ENCODE results near the gene LANCL2.
"Not testable (repeated sequence)": the region's sequence is repeated elsewhere in the genome, so short reads cannot be mapped to it uniquely, and the experiment has no call there.

LANCL2 gene

DNA sequence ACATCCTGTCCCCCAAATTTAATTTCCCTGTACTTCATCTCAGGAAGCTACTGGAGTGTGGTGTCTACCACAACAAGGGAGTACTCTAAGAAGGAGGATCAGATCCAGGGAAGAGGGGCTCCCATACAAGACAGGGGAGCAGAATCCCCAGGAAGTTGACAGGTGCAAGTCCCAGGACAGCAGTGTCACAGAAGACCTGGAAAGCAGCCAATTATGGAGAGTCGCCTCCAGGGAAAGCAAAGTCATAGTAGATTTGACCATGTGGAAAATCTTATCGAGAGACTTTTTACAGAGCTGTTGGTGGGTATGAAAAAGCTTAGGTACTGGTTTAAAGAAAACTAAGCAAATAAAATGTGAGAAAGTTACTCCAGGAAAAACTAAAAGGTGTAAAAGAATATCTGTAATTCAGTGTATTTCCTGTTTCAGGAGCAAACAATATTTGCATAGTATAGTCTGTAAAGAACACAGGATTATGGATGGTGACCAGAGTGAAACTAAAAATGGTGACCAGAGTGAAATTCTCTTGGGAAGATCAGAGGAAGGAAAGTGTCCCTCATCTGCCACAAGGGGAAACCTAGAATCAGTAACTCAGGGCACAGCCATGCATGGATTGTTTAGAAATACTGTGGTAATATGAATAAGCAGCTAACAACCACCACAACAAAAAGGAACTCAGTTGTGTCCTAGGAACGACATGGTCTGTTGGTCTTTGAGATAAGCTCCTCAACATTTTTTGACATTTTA is 44.5 kb downstream of the LANCL2 start:
- DNase-seq: no peak

DNA sequence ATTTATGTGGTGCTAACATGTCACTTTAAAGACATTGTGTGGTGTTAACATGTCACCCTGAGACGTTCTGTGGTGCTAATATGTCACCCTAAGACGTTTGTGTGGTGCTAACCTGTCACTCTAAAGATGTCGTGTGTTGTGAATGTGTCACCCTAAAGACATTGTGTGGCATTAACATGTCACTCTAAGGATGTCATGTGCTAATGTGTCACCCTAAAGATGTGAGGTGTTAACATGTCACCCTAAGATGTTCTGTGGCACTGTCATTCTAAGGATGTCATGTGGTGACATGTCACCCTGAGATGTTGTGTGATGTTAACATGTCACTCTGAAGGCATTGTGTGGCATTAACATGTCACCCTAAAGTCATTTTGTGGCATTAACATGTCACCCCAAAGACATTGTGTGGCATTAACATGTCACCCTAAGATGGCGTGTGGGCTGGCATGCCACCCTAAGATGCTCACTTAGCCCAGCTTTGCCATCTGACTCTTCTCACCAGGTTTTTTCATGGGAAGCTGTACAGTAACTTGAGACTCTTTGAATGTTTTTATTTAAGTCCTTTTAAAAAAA is 45.6 kb downstream of the LANCL2 start:
- no peak for DNase-seq

DNA sequence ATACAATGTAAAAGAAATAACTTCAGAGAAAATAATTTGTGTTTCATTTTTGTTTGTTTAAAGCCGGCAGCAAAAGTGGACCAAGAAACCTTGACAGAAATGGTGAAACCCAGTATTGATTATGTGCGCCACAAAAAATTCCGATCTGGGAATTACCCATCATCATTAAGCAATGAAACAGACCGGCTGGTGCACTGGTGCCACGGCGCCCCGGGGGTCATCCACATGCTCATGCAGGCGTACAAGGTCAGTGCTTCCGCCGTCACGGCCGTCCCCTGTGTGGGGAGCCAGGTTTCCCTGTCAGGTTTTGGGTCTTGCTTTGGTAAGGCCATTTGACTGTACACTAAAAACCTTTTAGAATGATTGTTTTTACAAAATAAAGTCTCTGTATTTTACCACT is 46.7 kb downstream of the LANCL2 start:
- no peak for DNase-seq

DNA sequence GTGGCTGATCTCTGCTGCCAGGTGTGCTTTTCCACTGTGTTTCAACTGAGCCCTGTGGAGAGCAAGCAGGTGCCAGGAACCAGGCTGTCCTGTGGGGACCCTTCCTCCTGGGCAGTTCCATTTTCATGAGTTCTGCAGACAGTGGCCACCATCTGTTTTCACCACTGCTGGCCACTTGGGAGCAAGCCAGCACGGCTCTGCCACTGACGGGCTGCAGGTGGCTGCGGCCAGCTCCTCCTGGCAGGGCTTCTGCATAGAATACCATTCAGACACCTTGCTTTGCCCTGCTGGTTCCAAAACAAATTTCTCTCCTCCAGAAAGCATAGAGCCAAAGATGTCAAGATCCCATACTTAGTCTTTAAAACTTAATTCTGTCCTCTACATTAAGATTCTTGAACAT is 48.3 kb downstream of the LANCL2 start:
- no peak for DNase-seq

DNA sequence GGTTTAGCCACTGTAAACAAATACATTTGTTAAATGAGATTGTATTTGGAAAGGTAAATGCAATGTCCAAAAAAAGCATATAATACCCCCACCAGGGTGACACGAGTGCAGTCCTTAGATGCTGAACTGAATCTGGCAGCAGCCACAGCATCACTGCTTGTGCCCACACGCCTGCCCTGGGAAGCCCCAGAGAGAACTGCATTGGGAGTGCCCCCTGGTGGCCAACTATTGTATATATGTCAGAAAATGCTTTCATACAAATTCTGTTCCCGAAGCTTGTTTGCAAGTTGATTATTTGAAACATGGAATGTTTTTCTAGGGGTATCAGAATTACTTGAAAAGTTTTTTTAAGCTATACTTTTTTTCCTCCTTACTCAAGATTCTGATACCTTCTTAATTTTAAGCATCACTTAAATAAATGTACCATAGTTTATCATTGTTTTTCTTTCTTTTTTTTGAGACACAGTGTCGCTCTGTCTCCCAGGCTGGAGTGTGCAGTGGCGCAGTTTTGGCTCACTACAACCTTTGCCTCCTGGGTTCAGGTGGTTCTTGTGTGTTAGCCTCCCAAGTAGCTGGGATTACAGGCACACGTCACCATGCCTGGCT is 50.1 kb downstream of the LANCL2 start:
- DNase-seq: peak; percentile 19 to 63

DNA sequence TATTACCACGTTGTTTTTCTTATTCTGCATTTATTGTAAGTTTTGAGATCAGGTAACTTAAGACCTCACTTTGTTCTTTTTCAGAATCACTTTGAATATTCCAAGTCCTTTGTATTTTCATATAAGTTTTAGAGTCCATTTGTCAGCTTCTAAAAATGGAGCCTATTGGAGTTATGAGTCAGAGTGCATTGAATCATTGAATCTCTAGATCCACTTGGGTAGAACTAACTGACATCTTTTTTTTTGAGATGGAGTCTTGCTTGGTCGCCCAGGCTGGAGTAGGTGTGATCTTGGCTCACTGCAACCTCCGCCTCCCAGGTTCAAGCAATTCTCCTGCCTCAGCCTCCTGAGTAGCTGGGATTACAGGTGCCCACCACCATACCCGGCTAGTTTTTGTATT is 52.3 kb downstream of the LANCL2 start:
- DNase-seq: not testable (repeated sequence)

DNA sequence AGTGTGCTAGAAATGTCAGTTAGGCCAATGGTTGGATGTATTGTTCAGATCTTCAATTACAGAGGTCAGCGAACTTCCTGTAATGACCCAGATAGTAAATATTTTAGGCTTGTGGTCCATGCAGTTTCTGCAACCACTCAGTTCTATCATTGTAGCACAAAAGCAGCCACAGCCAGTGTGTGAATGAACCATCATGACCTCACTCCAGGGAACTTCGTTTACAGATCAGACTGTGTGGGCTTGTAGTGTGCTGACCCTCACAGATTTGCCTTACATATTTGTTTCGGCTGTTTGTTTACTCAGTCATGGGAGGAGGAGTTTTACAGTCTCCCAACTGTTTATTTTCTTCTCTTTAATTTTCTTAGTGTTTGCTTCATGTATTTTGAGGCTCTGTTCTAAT is 55.4 kb downstream of the LANCL2 start:
- DNase-seq: no peak

DNA sequence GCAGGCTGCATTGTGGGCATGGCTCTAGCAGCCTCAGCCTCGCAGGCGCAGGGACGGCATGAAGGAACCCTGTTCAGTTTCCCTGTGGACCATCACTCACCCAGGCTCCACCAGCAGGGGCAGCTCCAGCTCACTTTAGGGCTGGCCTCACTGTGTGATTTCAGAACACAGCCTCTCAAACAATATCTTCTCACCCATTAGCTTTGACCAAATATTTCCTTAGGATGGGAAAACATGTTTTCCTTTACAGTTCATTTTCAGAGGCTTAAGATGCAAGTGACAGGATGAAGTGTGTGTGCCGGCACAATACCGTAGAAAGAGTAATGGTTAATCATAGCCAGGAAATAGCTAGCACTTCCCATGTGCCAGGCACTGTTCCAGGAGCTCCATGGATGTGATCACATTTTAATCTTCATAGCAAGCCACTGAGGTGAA is 58.2 kb downstream of the LANCL2 start:
- DNase-seq: no peak

DNA sequence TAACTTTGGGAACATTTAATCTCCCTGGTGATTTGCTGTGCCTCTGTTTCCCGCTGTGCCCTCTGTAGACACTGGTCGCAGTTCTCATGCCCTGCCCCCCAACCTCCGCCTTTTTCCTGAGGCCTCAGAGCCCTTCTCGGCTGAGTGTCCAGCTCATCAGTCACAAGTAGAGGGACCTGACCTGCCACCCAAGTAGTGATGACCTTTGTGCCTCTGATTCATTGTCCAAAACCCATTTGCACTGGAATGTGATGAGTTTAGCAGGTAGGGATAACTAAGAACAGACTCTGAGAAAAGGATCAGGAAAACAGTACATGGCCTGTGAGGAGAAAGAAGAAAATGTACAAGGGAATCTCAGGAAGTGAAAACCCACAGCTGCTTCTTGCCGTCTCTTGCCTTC is 58.8 kb downstream of the LANCL2 start:
- DNase-seq: no peak

DNA sequence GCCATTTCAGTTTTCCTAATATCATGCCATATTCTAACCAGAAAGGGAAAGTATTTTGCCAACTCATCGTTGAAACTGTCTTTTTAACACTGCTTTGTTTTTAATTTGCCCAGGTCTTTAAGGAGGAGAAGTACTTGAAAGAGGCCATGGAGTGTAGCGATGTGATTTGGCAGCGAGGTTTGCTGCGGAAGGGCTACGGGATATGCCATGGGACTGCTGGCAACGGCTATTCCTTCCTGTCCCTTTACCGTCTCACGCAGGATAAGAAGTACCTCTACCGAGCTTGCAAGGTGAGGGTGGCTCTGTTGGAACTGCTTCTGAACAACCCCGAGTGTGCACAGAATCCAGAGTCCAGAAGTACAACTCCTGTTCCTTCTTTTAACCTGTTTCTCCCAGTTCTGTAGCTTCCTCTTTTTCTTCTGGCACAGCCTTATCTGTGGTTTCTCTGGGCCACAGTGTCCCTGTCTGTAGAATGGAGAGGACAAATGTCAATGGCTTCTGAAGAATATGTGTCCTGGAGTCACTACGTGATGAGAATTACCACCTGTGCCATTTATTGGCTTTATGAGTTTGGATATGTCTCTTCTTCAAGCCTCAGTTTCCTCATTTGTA is 60.1 kb downstream of the LANCL2 start:
- DNase-seq: no peak

DNA sequence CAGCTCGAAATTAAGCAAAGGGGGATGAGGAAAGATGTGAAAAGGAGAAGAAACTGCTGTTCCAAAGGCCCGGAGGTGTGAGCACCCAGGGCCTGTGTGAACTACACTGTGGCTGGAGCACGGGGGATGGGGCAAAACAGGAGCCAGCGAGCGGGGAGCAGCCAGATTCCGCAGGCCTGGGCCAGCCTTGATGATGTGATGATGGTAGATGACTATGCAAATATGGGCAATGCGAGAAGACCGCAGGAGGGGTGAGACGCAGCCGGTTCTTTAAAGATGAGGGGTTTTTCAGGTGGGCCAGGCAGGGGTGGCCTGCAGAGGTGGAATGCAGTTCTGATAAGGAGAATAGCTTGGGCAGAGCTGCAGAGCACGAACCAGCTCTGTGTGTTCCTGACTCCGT is 61.5 kb downstream of the LANCL2 start:
- DNase-seq: no peak

DNA sequence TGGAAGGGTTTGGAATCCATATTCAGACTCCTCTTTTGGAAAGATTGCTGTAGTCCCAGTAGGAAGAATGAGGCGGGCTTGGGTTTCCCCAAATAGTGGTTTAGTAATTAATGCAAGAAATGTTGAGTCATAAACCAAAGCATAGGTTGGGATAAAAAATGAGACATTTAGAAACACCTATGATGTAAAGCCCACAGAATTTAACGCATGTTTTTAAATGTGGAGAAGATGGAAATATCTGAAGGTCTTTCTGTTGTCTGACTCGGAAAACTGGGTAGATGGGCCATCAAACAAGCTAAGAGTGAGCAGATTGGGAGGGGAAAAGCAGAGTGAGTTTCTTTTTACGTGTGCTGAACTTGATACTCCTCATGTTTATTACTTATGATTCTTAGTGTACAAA is 62.2 kb downstream of the LANCL2 start:
- DNase-seq: no peak

DNA sequence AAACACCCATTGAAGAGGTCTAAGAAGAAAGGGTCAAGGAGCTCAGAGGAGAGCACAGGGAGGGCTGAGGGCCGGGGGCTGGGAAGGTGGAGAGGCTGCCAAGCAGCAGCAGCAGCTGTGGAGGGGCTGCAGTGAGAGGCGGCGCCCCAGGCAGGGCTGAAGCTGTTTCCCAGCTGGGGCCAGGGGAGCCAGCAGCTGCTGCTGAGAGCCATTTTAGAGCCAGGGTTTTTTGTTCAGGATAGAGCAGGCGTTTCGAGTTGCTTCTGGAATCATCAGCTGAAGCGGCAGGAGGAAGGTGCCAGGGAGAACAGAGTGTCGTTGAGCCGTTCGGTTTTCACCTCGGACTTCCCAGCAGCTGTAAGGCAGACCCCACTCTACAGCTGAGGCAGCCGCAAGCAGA is 62.7 kb downstream of the LANCL2 start:
- no peak for DNase-seq

DNA sequence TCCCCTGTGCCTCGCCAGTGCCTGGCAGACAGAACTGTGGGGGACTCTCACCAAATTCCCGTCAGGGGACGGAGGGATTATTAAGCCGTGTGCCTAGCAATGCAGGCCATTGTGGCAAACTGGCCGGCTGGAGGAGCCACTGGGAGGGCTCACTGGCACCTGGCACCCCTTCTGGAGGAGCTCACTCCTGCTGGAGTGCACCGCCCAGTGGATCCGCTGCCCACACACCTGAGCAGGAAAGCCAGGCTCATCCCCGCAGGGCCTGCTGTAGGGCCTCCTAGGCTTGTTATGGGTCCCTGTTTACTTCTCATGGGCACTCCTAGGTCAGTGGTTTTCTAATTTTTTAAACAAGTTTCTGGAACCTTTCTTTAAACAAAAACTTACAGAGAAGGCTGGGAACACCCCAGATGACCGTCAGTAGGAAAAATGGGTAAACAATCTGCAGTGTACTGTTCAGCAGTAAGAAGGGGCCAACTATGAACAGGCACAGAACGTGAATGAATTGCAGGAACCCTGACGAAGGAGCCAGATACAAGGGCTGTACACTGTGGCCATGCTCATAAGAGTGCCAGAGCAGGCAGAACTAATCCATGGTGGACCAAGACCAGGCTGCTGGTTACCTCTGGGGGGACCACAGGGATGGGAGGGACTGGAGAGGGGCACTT is 64.8 kb downstream of the LANCL2 start:
- no peak for DNase-seq

DNA sequence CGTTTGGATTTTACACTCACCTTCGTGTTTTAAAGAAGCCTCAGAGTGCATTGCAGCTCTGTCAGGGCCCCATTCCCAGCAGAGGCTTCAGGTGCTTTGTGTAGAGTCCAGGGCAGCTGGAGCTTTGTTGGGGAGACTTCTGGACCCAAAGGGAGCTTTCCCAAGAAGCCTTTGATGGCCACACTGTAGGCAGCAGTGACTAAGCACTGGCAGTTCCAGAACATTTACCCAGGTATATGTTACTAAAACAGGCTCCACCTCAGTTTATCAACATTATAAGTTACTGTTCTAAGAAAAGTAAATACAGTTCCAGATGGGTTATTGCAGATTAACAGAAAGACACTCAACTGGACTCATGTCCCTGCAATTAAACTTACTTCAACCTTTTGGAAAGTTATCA is 66.8 kb downstream of the LANCL2 start:
- no peak for DNase-seq

DNA sequence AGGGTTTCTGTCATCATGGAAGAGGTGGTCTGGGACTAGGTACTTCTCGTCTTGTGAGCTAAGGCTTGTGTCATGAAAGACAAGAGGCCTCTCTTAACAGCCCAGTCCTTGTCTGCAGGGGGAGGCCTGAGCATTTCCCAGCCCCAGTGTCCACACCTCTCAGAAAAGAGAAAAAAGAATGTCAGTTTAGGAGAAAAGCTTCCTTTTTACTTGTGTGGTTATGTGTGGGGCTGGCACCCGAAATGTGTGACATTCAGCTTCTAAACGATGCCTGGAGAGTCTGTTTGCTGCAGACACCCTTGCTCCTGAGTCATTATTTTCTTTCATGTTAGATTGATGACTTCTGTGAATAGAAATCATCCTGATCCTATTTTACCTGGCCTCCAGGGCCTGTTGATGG is 67.4 kb downstream of the LANCL2 start:
- DNase-seq: no peak

DNA sequence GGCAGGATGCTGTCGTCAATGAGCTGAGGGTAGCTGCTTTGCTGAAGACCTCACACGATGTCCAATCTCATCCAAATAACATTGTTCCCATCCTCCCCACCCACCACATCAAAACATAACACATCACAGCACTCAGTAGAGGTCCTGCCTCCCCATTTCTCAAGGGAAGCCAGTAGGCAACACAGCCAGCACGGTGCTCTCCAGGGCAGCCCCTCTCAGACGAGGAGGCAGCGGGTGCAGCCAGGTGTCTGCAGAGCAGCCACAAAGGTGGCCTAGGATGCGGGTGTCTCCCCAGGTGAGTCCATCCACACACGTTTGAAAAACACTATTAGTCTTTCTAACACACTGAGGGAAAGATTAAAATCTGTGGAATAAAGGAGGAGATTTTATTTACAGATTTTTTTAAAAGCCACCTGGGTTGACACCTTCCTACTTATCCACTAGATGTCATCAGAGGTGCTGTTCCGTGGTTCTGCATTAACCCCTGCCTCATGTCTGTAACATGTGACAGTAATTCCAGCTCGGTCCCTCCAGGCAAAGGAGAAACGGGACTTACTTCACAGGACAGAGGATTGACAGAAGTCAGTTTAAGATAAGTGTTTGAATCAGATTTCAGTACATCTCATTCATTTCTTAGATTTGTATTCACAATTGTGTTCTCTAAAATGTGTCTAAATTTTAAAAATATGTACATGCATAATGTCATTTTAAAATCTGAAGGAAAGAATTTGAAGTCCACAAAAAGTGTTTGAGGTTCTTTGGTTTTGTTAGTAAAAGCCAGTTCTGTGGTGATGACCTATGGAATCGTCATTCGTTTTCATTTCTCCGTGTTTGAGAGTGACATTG is 68.0 kb downstream of the LANCL2 start:
- no peak for DNase-seq

DNA sequence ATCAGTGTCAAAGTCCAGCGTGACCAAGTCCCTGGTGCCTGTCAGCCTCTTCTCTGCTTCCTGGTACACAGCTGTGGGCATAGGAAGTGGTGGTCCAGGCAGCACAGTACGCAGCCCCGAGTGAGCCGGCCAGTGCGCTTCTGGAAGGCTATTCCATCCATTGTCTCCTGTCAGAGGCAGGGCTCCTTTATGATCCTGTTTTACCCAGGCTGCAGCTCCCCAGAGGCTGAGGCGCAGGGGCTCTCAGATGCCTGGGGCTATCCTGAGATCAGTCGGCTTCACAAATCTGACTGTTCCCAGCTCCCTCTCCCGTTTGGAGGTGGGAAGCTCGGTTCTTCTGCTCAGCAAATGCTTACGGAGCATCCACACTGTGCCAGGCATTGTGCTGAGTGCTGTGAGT is 70.3 kb downstream of the LANCL2 start:
- no peak for DNase-seq

DNA sequence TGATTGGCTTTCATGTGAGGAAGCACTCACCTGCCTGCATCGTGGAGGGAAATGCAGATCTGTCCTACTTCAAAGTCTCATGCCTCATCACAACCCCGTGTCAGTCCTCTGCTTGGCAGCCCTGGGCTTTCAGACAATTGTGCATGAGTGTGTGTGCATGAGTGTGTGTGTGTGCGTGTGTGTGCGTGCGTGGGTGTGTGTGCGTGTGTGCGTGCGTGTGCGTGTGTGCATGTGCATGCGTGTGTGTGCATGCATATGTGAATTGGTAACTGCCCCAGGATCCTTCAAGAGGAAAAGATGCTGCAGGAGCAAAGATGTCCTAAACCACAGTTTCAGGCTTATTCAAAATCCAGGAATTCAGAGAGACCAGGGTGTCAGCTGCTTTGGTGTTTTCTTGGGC is 71.3 kb downstream of the LANCL2 start:
- no peak for DNase-seq

DNA sequence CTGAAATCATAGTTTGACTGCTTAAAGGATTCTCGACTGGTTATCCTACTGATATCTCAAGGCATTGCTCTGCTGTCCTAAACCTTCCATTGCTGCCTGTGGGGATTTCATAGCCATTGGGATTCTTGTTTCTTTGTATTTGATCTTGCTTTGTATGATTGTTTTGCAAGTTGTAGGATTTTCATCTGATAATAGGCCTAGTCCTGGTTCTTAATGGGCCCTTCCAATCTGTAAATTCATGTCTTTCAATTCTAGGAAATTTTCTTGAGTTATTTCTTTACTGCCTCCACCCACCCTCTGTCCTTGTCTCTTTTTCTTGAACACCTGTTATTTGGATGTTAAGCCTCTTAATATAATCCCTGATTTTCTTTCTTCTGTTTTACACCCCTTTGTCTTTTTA is 72.2 kb downstream of the LANCL2 start:
- DNase-seq: no peak

DNA sequence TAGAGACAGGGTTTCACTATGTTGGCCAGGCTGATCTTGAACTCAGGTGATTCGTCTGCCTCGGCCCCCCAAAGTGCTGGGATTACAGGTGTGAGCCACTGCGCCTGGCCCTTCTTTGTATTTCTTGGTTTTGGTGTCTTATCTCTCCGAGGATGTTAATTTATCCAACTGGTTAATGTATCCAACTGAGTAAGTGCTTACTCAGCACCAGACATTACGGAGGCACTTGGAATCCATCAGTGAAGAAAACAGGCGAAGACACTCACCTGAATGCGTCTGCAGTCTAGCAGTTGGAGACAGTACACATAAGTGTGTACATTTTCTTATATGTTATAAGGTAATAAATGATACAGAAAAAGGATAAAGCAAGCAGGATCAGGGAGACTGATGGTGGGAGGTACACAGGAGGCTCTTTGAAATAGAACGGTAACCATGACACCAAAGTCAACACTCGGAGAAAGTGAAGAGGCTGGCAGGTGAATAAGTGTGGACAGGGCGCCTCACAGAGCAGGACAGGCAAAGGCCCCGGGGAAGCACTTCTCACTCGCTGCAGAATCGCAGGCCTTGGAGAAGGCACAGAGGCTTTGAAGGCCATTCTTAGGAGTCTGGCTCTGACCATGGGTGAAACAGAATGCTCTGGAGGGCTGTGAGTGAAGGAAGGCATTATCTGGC is 73.1 kb downstream of the LANCL2 start:
- no peak for DNase-seq

Data from bone marrow (tissue), 2 donors.